Ovary (tissue), 3 donors: ENCODE data around the gene GNL2.
"Not testable (repeated sequence)": the region's sequence is repeated elsewhere in the genome, so short reads cannot be mapped to it uniquely, and the experiment has no call there.

Source experiments
- CTCF ChIP-seq, 3 donors: fragments of 450-650 bp in 2 of 3; fragments of 200-600 bp in 1 of 3; IDR thresholded peaks; one replicate each; pipeline versions ENCODE4 v1.5.1 to v1.8.0; 2016 to 2022; ENCODE audit warnings: antibody characterized with exemption in 3 of 3, mild to moderate bottlenecking in 1 of 3
- EP300 ChIP-seq: sonication (generic); formaldehyde crosslinking; IDR thresholded peaks from one replicate; pipeline ENCODE4 v1.6.1; 2017; ENCODE audit warnings: antibody characterized with exemption
- POLR2A ChIP-seq: fragments of 450-650 bp; IDR thresholded peaks from one replicate; pipeline ENCODE4 v1.6.1; 2017; ENCODE audit warnings: antibody characterized with exemption, mild to moderate bottlenecking, moderate library complexity
- donor health status: DM: no; HTN: no; CAD: no.

- not testable (repeated sequence) for TF ChIP-seq CTCF (IDR thresholded peaks at IDR 0.05); POLR2A; EP300
These were observed 77.5 kb downstream of the GNL2 start for GRCh38 chr1:37518241-37518640.
